ENCODE measurements around the gene WFIKKN2.

DNA sequence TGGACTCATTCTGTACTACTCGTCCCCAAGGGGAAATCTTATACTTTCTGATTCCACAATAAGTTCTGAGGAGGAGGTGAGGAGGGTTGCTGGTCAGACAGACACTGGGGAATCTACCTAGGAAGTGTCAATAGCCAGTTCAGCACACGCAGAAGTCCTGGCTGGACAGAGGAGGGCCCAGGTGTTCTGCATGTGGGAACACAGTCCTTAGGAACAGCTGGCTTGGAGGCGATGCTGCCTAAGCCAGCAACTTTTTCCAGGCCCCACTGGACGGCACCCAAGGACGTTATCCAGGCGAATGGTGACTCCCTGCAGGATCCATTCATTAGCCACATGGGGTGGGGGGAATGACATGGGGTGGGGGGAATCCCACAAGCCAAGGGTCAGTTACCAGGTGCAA lies 29.9 kb upstream of the WFIKKN2 start:
- TF ChIP-seq GATA2 (IDR thresholded peaks at IDR 0.05; ENCODE audit: low read depth, low read length) (no peak), GATA3 (IDR thresholded peaks at IDR 0.05; ENCODE audit: low read depth, low read length) (no peak)

Data from SH-SY5Y (cell line).